Loucy (cell line): ENCODE data around the gene SPSB4.

ENCODE experiments used
- CTCF ChIP-seq: fragments of 200-600 bp; sonication (generic); conservative IDR thresholded peaks from 2 replicates; pipeline ENCODE4 v1.5.1; 2014; ENCODE audit warnings: mild to moderate bottlenecking, antibody characterized with exemption, low read length
- EZH2phosphoT487 ChIP-seq: fragments of 200-600 bp; IDR thresholded peaks from 2 replicates; pipeline ENCODE4 v1.6.1; 2018; ENCODE audit warnings: antibody characterized with exemption, mild to moderate bottlenecking, moderate library complexity, borderline replicate concordance

- TF ChIP-seq CTCF = no peak
- no peak for TF ChIP-seq EZH2phosphoT487
Measured at GRCh38 chr3:141089339-141090152, 38.4 kb downstream of the SPSB4 start.
